Keratinocyte (primary cell): Measurements from ENCODE around the gene STIM1. TPM values are rescaled to one million over a fixed set of nuclear protein-coding genes. Genes with fewer than 3 reads are reported as not detected.

Experiments used
- DNase-seq: peaks from one replicate; pipeline ENCODE4 v3.0.0-alpha.2; 2011; ENCODE audit warnings: low read depth, missing footprints, low spot score
- FAIRE-seq: peaks from 2 replicates; lab custom pipeline; 2011; peaks lifted over from hg19 to GRCh38; lab: Jason Lieb, UNC
- H2AFZ ChIP-seq: 2 replicates; pipeline ENCODE4 v1.6.0; 2012; ENCODE audit warnings: low read length, control low read depth, inconsistent platforms; ENCODE audit not compliant: control insufficient read depth
- H3K27ac ChIP-seq: 2 replicates; pipeline ENCODE4 v1.5.1; 2011; ENCODE audit warnings: low read length; ENCODE audit not compliant: control insufficient read depth, insufficient read depth
- H3K27me3 ChIP-seq: 3 replicates; pipeline ENCODE4 v1.6.0; 2011; ENCODE audit warnings: low read length; ENCODE audit not compliant: control insufficient read depth, insufficient read depth; ENCODE audit errors: extremely low read depth
- H3K36me3 ChIP-seq, 2 experiments: 2 replicates in 1 of 2; 3 replicates in 1 of 2; pipeline ENCODE4 v1.5.1; 2011; ENCODE audit warnings: low read length in 2 of 2, mild to moderate bottlenecking in 1 of 2; ENCODE audit not compliant: control insufficient read depth in 2 of 2, insufficient read depth in 2 of 2; ENCODE audit errors: extremely low read depth in 1 of 2
- H3K4me1 ChIP-seq: 3 replicates; pipeline ENCODE4 v1.5.1; 2011; ENCODE audit warnings: low read length; ENCODE audit not compliant: control insufficient read depth, insufficient read depth; ENCODE audit errors: extremely low read depth
- H3K4me2 ChIP-seq: 3 replicates; pipeline ENCODE4 v1.6.0; 2011; ENCODE audit warnings: low read depth, low read length; ENCODE audit not compliant: control insufficient read depth, insufficient read depth; ENCODE audit errors: extremely low read depth
- H3K4me3 ChIP-seq, 3 experiments: fragments of 200-600 bp in 1 of 3; sonication (generic) in 1 of 3; 2 replicates in 2 of 3; 3 replicates in 1 of 3; pipeline ENCODE4 v1.5.1; 2011 to 2016; ENCODE audit warnings: low read length in 3 of 3, mild to moderate bottlenecking in 3 of 3, control low read depth in 2 of 3, inconsistent platforms in 1 of 3, low read depth in 1 of 3, mixed read lengths in 1 of 3, mixed run types in 1 of 3, moderate library complexity in 1 of 3; ENCODE audit not compliant: control insufficient read depth in 2 of 3, insufficient read depth in 2 of 3; ENCODE audit errors: extremely low read depth in 1 of 3
- H3K79me2 ChIP-seq: 2 replicates; pipeline ENCODE4 v1.6.0; 2012; ENCODE audit warnings: low read length; ENCODE audit not compliant: control insufficient read depth, insufficient read depth
- H3K9ac ChIP-seq: 3 replicates; pipeline ENCODE4 v1.6.0; 2011; ENCODE audit warnings: low read length; ENCODE audit not compliant: control insufficient read depth, insufficient read depth; ENCODE audit errors: extremely low read depth
- H3K9me1 ChIP-seq: 3 replicates; pipeline ENCODE4 v1.6.0; 2011; ENCODE audit warnings: low read length; ENCODE audit not compliant: control insufficient read depth, insufficient read depth; ENCODE audit errors: extremely low read depth
- H3K9me3 ChIP-seq: 2 replicates; pipeline ENCODE4 v1.5.1; 2012; ENCODE audit warnings: low read depth, low read length; ENCODE audit not compliant: control insufficient read depth
- H4K20me1 ChIP-seq: 3 replicates; pipeline ENCODE4 v1.6.0; 2011; ENCODE audit warnings: low read length; ENCODE audit not compliant: control insufficient read depth, insufficient read depth; ENCODE audit errors: extremely low read depth
- EZH2 ChIP-seq: IDR thresholded peaks from one replicate; pipeline ENCODE4 v1.6.1; 2012; ENCODE audit warnings: inconsistent platforms, mild to moderate bottlenecking, low read length, moderate library complexity
- dilution Hi-C: fragments of 300-500 bp; cut with MboI; formaldehyde crosslinking; loops from one replicate; pipeline ENCODE4 v1.7.0; 2020; ENCODE audit warnings: low sequenced_read_pairs; ENCODE audit not compliant: extremely low pct_ligation_motif_present
- polyA plus RNA-seq, 5 experiments: library from polyadenylated mRNA; depleted of rRNA in 3 of 5; stranded (reverse) in 3 of 5; stranded (forward) in 1 of 5; unstranded in 1 of 5; fragments of >200 nt; gene quantifications; 1 replicate in 1 of 5; 2 replicates in 3 of 5; 3 replicates in 1 of 5; pipeline versions ENCODE4 v1.2.1 to v1.2.3, GENCODE V29; 2011 to 2012; ENCODE audit warnings: missing spikeins in 2 of 5, low read depth in 1 of 5, low replicate concordance in 1 of 5
- TF ChIP-seq, protein P1 (sequence below), 3 experiments: IDR thresholded peaks in 1 of 3; conservative IDR thresholded peaks in 1 of 3; optimal IDR thresholded peaks in 1 of 3; 2 replicates in 2 of 3; 3 replicates in 1 of 3; pipeline versions ENCODE3 to v1.5.1; 2011; ENCODE audit warnings: low read length in 3 of 3, mild to moderate bottlenecking in 3 of 3, moderate library complexity in 2 of 3, control low read depth in 1 of 3, inconsistent platforms in 1 of 3; ENCODE audit not compliant: insufficient read depth in 2 of 3; ENCODE audit errors: extremely low read depth in 1 of 3

The STIM1 gene
- polyA plus RNA-seq, 1 donor (not counting 4 experiments of a cell fraction or from before 2014, with no cell fraction given): 23.7 TPM

DNA sequence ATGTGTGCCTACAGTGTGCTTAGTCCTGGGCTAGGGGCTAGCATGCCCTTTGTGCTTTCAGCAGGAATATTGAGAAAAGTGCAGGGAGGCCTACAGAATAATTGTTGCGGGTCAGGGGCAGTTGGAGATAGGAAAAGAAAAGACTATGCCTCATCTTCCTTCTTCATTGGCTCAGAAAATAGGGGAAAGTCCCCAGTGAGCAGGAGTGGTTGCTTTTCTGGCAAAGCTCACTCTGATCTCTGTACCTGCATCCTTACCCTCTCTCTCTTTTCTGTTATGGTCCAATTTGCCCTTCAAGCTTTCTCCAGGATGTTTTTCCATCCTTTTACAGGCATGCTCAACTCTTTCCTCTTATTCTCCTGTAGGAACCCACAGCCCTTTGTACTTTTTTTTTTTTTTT lies 209.6 kb downstream of the STIM1 start:
- Histone ChIP-seq H3K36me3 (peaks cover 0 to 3% of the 10 kb centered on the region in 2 experiments), H3K79me2 (no peaks in the 10 kb centered on the region), H3K27ac (no peak overlapping the region), H2AFZ (no peak overlapping the region), H3K4me3 (no peak overlapping the region), H3K27me3 (no peaks in the 10 kb centered on the region), H3K4me1 (no peaks in the 10 kb centered on the region), H3K9me3 (no peaks in the 10 kb centered on the region), H3K9me1 (no peaks in the 10 kb centered on the region), H4K20me1 (no peaks in the 10 kb centered on the region), H3K4me2 (no peak overlapping the region), H3K9ac (no peak overlapping the region)
- DNase-seq (no peak), FAIRE-seq (no peak)
- no peak for TF ChIP-seq EZH2
- TF ChIP-seq, protein P1, sequence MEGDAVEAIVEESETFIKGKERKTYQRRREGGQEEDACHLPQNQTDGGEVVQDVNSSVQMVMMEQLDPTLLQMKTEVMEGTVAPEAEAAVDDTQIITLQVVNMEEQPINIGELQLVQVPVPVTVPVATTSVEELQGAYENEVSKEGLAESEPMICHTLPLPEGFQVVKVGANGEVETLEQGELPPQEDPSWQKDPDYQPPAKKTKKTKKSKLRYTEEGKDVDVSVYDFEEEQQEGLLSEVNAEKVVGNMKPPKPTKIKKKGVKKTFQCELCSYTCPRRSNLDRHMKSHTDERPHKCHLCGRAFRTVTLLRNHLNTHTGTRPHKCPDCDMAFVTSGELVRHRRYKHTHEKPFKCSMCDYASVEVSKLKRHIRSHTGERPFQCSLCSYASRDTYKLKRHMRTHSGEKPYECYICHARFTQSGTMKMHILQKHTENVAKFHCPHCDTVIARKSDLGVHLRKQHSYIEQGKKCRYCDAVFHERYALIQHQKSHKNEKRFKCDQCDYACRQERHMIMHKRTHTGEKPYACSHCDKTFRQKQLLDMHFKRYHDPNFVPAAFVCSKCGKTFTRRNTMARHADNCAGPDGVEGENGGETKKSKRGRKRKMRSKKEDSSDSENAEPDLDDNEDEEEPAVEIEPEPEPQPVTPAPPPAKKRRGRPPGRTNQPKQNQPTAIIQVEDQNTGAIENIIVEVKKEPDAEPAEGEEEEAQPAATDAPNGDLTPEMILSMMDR (optimal IDR thresholded peaks at IDR 0.05 in 1 of 3, IDR thresholded peaks at IDR 0.05 in 1 of 3, conservative IDR thresholded peaks at IDR 0.05 in 1 of 3; ENCODE audit: extremely low read depth in 1 of 3, insufficient read depth in 2 of 3, low read length in 3 of 3): no peak
- dilution Hi-C loops: loop anchor here (25.0 kb wide), 2 partner anchors 103 to 203 kb away; partner anchors contain the start of gene STIM1

DNA sequence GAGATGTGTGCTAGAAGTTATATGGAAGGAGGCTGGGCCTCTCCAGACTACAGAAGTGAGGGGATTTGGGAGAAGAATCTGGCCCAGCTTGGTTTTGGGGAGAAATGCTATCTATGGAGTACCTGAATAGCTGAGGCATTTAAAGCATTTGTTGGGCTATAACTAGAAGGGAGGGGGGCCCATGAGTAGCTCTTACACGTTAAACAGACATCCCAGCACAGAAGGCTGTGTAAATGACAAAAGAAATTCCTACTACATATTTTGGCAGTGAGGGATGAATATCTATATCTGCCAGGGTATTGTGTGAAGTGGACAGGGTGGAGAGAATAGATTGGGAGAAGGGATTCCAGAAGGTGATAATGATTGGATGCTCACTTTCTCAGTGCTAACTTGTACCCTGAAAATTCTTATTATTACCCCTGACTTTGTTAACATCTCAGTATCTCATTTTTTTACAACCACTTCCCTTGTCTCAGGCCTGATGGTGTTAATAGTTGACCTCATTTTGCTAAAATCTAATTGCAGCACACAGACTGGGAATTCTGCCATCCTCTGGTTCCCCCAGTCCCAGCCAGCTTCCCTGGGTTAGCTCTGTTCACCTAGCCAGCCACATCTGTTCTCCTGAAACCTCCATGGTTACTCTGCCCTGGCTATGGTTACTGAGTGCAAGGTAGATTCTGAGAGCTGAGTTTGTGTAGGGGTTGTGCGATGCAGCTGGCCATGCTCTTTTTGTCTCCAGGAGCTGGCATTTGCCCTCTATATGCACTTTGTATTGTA lies 210.3 kb downstream of the STIM1 start:
- H3K4me1 ChIP-seq: no peaks in the 10 kb centered on the region
- H3K4me2 ChIP-seq: no peak overlapping the region
- TF ChIP-seq EZH2: no peak
- TF ChIP-seq, protein P1 (optimal IDR thresholded peaks at IDR 0.05 in 1 of 3, IDR thresholded peaks at IDR 0.05 in 1 of 3, conservative IDR thresholded peaks at IDR 0.05 in 1 of 3; ENCODE audit: extremely low read depth in 1 of 3, insufficient read depth in 2 of 3, low read length in 3 of 3): no peak
- dilution Hi-C loops: loop anchor here (25.0 kb wide), 2 partner anchors 103 to 203 kb away; partner anchors contain the start of gene STIM1
- H3K27me3 ChIP-seq: no peaks in the 10 kb centered on the region
- no peak overlapping the region for H2AFZ ChIP-seq
- H3K9me1 ChIP-seq: no peaks in the 10 kb centered on the region
- FAIRE-seq (no peak), DNase-seq (no peak)
- H3K36me3 ChIP-seq: peaks cover 0 to 2% of the 10 kb centered on the region in 2 experiments
- no peaks in the 10 kb centered on the region for H4K20me1 ChIP-seq
- H3K9me3 ChIP-seq: no peaks in the 10 kb centered on the region
- no peak overlapping the region for H3K9ac ChIP-seq
- H3K27ac ChIP-seq: no peak overlapping the region
- no peak overlapping the region for H3K4me3 ChIP-seq
- H3K79me2 ChIP-seq: no peaks in the 10 kb centered on the region
